Esophagus mucosa (tissue), 1 donor: ENCODE measurements around the gene PODN. TPM values are rescaled to one million over a fixed set of nuclear protein-coding genes. Genes with fewer than 3 reads are reported as not detected.

ENCODE experiments used
- ATAC-seq: fragments of 200-7000 bp; cut with Tn5 transposase; one replicate; pipeline ENCODE4 v1.9.1; 2020
- total RNA-seq: library from RNA; stranded (reverse); gene quantifications from one replicate; pipeline ENCODE4 v1.2.4, GENCODE V29; 2023
- donor health status: DM: yes; HTN: yes; CAD: no.

PODN gene, protein sequence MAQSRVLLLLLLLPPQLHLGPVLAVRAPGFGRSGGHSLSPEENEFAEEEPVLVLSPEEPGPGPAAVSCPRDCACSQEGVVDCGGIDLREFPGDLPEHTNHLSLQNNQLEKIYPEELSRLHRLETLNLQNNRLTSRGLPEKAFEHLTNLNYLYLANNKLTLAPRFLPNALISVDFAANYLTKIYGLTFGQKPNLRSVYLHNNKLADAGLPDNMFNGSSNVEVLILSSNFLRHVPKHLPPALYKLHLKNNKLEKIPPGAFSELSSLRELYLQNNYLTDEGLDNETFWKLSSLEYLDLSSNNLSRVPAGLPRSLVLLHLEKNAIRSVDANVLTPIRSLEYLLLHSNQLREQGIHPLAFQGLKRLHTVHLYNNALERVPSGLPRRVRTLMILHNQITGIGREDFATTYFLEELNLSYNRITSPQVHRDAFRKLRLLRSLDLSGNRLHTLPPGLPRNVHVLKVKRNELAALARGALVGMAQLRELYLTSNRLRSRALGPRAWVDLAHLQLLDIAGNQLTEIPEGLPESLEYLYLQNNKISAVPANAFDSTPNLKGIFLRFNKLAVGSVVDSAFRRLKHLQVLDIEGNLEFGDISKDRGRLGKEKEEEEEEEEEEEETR
- total RNA-seq = 2.6 TPM

DNA sequence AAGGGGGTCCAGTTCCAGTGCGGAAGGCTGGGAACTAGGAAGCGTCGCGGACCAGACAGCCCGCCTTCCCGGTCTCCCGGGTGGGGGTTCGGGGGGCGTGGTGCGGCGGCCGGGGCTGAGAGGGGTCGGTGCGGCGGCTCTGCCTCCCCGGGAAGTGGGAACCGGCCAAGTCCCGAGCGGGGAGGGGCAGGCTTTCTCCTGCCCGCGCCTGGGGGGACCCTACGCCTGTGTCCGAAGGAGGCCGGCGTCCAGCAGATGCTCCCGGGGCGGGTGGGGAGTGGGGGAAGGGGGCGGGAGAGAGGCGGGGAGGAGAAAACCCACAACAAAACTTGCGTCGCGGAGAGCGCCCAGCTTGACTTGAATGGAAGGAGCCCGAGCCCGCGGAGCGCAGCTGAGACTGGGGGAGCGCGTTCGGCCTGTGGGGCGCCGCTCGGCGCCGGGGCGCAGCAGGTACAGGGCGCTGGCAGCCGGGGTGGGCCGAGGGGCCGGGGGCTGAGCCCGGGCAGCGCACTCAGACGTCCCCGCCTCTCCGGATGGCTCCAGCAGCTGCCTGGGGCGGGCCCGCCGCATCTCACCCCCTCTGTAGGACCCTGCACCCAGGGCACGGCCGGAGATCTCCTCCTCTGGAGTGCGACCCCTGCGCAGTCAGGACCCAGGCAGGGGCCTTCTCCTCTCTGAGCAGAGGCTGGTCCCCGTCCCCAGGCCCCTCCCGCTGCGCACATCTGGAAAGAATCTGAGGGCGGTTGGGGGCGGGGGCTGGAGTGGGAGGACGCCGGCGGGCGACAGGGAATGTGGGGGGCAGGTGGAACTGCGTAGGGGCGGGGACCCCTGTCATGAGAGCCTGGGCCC lies at the start of gene PODN:
PODN (plus strand) TSS at position 355 of the 849 bp plus-strand sequence. CDS start 7,643 bp downstream, outside the sequence.
- ATAC-seq = peak; percentile 42

DNA sequence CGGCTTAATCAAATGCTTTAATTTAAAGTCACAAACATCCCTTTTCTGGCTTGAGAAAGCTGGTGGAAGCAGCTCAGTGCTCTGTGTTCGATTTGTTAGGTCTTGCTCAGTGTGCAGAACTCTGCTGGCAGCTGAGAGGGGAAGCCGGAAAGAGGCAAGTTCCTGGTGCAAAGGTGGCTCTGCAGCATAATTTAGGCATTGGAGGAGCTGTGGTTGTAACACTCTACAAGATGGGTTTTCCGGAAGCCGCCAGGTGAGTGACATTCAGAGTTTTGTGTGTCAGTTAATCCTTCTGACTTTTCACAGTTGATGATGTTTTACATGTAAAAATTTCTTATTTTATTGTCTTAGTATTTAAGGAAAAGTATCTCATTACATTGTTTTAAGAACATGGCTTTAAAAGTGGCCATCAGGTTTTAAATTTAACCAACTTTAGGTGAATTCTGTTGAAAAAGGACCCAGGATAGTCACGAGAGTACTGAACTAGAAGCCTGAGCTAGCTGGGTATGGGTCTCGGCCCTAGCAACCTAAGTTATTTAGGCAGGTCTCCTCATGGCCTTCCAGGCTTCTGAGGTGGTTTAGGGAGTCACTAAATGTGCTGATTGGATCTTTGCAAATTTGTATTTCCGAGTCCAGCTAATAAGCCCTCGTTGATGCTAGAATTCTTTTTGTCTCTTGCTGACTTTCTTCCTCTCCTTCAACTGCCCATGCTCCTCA lies 47.1 kb upstream of the PODN start:
- ATAC-seq = peak; percentile 98

DNA sequence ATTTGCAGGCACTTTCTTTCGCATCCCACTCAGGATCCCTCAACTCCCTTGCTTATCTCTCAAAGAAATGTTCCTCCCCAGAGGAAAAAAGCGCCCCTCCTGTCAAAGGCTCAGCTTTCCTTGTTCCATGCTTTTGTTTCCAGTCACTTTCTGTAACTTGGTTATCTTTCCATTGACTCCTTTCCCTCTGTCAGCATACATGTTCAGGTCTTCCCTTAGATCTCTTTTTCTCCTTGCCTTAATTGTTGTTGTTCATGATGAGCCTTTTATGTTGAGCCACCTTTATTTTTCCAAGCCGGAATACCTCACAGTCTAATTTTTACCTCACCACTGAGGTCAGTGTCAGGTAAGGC lies 46.5 kb upstream of the PODN start:
- ATAC-seq = no peak

DNA sequence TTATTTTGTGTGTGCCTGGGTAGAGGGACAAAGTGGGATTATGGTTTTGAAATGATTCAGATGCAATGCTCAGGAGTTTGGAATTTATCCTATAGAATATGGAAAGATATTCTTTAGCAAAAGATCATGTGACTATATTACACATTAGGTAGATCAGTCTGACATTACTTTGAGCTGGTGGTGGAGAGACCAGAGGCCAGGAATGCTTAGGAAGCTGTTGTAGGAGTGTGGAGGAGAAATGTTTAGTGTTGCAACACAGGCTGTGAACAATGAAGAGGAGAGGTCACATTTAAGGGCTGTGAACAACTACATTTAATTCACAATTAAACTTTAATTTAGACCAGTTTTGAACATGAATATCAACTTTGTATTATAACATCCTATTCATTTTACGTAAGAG lies 45.3 kb upstream of the PODN start:
- ATAC-seq = peak; percentile 22

DNA sequence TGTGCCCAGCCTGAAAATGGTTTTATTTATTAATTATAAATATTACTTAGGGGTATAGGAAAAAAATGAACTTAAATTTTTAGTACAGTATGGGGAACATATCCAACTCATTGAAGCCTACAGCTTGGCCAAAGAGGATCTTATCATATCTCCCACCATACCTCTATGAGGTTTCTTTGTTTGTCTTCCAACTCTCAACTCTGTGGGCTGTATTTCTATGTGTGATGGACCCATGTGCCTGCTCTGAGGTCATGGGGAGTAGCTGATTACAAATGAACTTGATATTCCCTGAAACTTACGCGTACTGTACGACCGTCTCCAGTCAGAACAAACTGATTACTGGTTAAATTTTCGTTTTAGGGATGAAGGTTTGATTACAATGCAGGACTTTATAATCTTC lies 41.4 kb upstream of the PODN start:
- ATAC-seq = no peak

DNA sequence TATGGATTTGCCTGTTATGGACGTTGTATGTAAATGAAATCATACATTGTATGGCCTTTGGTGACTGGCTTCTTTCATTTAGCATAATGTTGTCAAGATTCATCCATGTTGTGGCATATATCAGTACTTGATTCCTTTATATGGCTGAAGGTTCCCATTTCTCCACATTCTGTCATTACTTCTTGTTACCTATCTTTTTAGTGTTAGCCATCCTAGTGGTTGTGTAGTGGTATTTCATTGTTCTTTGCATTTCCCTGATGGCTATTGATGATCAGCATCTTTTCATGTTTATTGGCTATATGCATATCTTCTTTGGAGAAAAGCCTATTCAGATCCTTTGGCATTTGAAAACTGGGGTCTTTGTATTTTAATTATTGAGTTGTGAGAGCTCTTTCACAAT lies 39.8 kb upstream of the PODN start:
- no peak for ATAC-seq

DNA sequence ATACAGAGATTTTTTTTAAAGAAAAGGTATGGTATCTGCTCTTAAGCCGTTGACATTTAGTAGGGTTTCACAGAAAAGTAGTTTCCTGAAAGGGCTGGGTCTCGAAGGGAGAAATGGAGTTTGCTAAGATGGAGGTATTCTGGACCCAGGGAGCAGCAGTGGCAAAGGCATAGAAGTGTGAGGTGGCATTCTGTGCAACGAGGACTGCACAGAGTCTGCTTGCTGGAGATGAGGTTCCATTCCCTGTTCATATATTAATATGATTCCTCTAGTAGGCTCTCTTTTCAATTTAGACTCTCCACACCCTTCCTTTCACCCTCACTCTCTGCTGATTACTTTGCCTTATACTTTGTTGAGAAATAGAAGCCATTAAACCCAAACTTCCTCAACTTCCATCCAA lies 38.5 kb upstream of the PODN start:
- no peak for ATAC-seq

DNA sequence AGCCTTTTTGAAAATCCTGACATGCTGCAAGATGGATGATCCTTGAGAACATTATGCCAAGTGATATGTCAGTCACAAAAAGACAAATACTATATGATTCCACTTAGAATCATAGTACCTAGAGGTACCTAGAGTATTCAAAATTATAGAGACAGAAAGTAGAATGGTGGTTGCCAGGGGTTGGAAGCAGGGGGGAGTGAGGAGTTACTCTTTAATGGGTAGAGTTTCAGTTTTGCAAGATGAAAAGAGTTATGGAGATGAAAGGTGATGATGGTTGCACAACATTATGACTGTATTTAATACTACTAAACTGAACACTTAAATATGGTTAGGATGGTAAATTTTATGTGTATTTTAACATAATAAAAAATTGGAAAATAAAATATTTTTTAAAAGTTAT lies 37.9 kb upstream of the PODN start:
- no peak for ATAC-seq

DNA sequence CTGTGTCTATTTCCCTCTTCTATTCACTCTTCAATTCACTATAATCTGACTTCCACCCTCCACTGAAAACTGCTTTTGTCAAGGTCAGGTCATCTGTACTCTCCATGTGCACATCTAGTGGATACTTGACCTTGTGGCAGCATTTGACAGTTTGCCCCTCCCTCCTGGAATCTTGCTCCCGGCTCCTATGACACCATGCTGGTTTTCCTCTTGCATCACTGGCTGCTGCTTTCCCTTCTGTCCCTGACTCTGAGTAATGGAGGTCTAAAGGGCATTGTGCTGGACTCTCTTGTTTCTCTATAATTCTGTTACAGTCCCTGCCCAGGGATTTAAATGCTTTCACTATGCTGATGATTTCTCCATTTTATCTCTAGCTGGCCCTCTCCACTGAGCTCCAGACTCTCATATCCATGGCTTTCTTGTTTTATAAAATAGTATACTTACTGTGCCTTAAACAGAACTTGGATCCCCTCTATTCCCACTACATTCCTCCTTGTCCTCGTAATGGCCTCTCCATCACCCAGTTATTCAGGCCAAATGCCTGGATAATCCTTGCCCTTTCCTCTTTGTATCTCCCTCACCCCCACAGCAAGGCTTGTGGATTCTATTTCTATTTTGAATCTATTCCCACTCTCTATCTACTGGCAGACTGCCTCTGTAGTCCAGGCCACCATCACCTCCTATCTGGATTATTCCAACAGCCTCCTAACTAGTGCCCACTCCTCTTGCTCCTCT lies 36.8 kb upstream of the PODN start:
- ATAC-seq = no peak

DNA sequence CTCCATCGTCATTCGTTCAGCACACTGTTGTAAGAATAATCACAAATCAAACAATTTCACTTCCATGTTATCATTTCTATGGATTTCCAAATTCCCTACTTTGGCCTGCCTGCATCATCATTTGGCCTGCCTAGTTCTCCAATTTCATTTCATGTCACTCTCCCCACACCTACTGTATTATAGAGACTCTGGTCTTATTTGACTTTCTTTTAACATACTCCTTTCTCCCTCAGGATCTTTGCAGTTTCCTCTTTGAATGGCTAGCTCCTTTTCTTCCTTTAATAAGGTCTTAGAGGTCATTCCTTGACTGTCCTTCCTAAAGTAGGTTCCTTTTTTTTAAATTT lies 36.3 kb upstream of the PODN start:
- no peak for ATAC-seq

DNA sequence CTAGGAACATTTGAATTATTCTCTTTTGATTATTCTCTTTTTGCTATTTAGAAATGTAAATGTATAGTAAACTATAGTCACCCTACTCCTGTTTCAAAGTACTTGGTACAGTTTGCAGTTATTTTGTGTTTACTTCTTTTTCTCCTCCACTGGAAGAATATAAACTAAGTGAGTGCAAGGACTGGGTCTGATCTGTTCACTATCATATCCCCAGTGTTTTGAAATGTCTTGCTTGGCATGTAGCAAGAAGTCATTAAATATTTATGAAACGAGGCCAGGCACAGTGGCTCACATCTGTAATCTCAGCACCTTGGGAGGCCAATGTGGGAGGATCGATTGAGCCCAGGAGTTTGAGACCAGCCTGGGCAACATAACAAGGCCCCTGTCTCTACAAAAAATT lies 35.8 kb upstream of the PODN start:
- no peak for ATAC-seq

DNA sequence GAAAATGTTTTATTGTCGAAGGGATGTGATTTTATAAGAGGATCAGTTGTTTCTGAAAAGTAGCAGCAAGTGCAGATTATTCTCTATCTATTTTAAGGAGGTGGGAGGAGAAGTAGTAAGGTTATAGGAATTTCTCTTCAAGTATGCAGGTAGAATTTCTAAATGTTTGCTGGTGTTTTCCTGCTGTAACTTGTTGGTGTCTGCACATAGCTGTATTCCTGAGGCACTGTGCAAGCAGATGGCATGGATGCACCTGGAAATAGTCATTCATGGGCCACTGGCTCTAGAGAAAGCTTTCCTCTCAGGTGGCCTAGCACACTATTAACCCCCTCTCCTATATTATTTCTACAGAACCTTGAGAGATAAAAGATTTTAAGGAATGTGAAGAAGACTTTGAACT lies 30.3 kb upstream of the PODN start:
- ATAC-seq = no peak

DNA sequence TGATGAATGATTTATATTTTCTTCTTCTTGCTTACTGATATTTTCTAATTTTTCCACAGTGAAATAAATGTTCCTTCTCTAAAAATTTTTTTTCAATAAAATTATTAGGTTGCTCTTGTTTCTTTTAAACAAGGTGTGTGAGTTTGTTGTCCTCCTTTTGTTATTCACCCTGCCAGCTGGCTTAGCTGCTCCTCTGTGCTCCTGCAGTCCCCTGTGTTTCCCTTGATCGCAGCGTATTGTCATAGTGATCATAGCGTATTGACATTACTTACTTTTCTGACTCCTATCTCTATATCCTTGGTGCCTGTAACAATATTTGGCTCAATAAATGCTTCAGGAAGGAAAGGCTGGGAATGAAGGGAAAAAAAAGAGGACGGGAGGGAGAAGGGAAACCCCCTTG lies 24.9 kb upstream of the PODN start:
- ATAC-seq = no peak

DNA sequence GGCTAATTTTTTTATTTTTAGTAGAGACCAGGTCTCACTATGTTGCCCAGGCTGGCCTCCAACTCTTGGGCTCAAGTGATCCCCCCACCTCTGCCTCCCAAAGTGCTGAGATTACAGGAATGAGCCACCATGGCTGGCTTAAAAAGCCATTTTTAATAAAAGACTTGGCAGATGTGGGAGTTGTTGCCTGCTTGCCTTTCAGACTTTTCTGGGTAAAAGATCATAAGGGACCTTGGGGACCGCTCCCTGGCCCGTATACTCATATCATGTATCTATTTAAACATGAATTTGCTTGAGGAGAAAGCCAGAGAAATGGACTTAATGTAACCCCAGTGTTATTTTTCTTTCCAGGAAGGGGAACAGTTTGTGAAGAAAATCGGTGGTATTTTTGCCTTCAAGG lies 23.4 kb upstream of the PODN start:
- no peak for ATAC-seq

DNA sequence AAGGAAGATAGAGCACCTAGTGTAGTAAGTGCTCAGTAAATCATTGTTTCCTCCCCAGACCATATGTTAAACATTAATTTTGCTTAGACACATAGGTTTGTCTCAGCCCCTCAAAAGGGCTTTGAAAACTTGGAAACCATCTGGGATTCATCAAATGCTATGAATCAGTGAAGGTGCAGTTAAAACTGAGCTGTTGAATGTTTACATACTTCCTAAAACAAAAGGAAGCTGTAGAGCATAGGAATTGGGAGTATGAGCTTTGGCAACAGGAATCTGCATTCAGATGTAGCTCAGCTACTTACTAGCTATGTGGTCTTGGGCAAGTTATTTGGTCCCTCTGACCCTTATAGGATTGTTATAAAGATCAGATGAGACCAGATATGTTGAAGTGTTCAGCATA lies 18.7 kb upstream of the PODN start:
- ATAC-seq = no peak

DNA sequence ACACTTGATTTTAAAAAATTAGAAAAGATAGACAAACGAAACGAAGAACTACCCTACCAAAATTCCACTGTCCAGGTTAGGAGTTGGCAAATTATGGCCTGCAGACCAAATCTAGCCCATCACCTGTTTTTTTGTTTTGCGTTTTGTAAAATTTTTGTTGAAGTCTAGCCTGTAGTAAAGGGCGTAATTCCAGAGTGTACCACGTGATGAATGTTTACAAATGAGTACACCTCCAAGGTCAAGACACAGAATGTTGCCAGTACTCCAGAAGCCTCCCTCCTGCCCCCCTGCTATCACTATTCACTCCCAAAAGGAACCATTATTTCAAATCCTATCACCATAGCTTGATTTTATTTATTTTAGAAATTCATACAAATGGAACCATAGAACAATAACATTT lies 17.1 kb upstream of the PODN start:
- ATAC-seq = no peak

DNA sequence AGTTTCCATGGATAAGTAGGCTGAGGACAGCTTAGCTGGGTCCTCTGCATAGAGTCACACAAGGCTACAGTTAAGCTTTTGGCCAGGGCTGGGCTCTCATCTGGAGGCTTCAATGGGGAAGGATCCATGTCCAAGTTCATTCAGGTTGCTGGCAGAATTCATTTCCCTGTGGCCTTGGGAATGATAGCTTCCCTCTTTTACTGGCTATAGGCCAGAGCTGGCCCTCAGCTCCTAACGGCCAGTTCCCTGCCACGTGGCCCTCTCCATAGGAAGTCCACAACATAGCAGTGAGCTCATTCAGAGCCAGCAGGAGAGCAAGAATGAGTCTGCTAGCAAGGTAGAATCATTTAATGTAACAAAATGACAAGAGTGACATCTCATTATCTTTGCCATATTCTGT lies 15.1 kb upstream of the PODN start:
- no peak for ATAC-seq

DNA sequence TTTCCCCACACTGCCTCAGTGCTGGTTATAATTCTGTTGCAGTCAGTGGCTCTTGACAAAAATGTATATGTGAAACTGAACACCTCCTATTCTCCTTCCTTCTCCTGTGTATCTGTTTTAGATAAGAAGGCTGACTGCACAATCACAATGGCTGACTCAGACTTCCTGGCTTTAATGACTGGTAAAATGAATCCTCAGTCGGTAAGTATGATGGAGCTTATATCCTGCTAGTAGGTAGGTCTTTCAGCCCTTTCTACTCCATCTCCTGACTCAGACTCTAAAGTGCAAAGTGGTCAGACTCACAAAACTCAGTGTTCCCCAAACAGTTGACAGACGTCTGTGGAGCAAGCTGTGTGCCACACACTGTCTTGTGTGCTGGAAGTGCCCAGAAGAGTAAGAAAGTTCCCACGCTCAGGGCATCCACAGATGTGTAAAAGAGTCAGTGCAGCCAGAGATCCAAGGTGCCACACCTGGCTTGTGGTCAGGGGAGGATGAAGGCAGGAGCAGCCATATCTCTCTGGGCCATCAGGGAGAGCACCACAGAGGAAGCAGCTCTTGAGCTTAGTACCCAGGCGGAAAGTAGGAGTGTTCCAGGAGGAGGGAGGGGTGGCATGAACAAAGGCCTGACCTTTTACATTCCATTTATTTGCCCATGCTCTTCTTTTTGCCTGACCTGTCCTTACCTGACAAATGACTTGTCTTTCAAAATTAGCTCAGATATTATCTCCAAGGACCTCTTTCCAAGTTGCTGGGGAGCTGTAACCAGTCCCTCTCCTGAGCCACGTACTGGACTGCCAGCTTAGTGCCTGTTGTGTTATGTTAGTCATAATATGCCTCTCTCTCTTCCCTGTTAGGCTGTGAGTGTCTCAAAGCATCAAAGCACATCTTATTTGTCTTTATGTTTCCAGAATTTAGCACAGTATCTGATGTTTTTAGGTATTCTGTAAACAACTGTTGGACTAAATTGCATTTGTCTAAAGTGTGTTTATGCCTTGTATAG lies 14.0 kb upstream of the PODN start:
- ATAC-seq = peak; percentile 53

DNA sequence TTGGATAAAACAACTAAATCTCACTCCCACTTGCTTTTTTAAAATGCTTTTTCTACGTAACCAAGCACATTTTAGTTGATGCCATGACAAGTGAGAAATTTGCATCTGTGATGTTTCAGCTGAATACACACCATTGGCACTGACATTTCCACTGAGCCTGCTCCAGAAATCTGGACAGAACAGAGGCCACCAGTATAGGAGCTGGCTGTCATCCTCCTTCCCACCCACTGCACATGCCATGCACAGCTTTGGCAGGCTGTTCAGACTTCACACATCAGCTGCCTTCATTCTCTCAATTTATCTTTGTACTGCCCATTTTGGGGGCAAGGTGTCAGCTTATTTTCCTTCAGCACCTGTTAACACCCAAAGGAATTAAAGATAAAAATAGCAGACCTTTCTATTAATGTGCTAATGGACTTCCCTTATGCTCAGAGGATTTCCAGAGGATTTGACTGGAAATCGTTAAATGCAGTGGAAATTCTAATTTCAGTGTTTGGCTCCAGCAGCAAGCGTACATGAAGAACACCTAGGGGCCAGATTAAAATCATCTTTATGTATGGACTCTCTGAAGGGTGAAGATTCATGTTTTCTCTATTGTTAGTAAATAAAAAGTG lies 12.9 kb upstream of the PODN start:
- ATAC-seq = no peak

DNA sequence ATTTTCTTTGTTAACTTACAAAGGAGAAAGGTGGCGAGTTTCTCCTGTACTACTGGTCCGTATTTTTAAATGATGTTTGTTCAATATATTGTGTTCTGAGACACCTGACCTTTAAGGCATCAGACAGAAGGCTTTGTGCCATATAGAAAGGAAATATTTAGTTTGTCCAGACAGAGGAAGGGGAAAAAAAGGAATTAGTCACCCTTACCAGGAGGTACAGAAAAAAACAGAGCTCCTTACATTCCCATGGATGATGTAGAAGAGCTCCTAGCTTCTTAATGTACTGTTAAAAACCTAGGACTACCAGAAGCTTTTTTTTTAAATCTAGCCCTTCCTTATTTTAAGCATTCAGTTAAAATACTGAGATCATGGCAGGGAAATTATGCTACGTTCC lies 12.4 kb upstream of the PODN start:
- ATAC-seq = no peak

DNA sequence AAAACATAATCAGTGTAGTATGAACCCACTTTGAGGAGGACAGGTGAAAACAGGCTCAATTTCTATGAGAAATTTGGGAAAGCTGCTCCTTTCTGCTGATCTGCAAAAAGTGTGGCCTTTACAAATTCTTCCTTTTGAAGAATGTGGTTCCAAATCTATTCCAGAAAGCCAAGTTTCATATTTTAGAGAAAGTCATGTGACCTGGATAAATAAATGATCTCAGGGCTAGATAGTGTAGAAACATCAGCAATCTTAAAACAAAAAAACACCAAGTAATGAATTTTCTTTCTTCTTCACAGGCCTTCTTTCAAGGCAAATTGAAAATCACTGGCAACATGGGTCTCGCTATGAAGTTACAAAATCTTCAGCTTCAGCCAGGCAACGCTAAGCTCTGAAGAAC lies 11.7 kb upstream of the PODN start:
- no peak for ATAC-seq
